GM21381 (cell line): Measurements from ENCODE around the gene MYLK.
"Not testable (repeated sequence)": the region's sequence is repeated elsewhere in the genome, so short reads cannot be mapped to it uniquely, and the experiment has no call there.

Experiments used
- ATAC-seq: cut with Tn5 transposase; IDR thresholded peaks from one replicate; pipeline ENCODE4 v1.9.1; 2021; ENCODE audit warnings: mild to moderate bottlenecking, moderate library complexity; ENCODE audit not compliant: unreplicated experiment

MYLK gene

DNA sequence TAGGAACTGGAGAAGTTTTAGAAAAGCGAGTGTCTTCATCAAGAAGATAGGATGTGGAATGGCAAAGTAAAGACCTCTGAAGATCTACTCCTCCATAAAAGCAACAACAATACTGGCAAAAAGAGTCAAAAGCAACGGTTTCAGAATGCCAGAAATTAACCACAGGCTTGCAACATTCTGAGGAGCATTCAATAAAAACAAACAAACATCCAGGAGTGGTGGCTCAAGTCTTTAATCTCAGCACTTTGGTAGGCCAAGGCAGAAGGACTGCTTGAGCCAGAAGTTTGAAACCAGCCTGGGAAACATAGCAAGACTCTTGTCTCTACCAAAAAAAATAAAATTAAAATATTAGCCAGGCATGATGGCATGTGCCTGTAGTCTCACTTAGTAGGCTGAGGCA lies 156.1 kb downstream of the MYLK start:
- ATAC-seq: no peak

DNA sequence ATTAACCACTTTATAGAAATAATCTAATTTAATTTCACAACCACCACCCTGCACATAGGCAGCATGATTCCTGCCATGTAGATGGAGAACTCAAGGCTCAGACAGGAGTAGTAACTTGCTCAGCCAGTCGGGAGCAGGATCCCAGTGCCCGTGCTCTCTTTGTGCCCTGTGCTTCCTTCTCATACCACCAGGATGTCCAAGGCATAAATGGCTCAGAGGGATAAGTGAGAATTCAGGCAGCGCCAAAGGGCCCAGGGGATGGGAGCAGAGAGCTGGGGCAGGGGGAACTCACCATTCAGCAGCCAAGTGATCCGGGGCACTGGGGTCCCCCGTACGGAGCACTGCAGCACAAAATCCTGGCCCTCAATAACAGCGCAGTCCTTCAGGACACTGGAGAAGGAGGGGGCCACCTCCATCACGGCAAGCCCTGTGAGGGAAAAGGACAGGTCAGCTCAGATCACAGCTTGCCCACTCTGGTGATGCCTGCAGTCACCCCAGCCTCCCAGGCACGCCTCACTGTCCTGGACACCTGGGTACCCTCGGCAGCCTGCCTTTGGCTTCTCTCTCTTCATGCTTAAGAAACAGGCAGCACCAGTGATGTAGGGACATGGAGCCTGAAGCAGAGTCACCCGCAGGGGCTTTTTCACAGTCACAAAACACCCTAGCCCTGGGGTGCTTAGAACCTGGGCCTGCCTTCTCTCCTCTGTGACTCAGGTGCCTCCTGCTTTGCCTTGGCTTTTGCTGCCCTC lies 158.3 kb downstream of the MYLK start:
- ATAC-seq: no peak

DNA sequence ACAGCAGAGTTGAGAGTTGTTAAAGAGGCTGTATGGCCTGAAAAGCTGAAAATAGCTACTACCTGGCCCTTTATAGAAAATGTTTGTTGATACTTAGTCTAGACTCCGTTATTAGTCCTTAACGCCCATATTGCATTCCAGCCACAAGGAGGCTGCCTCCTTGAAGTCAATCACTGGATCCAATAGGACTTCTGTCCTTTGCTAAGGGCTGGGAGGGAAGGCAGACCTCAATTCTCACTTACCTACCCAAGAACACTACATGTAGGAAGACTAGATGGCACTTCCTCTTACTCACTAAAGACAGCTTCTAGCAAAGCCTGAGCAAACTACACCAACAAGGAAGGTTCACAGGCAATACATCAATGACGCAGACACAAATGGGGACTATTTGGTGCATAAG lies 159.8 kb downstream of the MYLK start:
- ATAC-seq: no peak

DNA sequence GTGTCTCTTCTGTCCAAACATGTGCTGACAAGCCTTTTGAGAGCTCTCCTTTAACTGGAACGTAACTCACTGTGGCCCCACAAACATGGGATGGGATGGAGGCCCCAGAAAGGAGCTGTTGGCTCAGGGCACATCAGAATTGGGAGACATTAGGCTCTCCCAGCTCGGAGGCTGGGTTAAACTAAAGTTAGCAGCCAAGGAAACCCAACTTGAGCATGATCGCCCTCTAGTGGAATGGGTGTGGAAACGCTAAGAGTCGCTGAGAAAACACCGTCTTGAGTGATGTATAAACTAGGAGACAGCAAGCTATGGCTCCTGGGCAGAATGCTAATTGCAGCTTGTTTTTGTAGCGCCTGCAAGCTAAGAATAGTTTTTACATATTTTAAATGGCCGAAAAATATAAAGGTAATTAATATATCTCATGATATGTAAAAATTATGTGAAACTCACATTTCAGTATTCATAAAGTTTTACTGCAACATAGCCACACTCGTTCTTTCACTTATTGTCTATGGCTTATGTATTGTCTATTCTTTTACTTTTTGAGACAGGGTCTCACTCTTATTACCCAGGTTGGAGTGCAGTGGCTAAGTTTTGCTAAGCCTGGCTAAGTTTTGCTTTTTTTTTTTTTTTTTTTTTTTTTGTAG lies 160.5 kb downstream of the MYLK start:
- ATAC-seq: no peak

DNA sequence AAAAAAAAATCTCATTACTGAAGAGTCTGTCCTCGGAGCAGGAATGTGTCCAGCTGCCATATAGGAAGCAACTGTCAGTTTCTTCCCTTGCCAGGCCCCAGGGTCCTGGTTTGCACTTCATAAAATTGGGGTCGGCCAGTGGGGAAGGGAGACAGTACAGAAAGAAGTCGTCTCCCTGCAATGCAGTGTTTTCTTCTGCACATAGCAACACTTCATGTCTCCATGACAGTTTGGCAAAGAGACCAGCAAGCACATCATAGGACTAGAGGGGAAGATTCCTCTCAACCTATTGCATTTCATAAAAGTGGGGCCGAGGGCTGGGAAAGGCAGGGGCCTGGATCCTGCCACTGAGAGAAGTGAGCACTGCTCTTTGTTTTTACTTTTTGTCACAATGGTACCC lies 161.1 kb downstream of the MYLK start:
- ATAC-seq: no peak

DNA sequence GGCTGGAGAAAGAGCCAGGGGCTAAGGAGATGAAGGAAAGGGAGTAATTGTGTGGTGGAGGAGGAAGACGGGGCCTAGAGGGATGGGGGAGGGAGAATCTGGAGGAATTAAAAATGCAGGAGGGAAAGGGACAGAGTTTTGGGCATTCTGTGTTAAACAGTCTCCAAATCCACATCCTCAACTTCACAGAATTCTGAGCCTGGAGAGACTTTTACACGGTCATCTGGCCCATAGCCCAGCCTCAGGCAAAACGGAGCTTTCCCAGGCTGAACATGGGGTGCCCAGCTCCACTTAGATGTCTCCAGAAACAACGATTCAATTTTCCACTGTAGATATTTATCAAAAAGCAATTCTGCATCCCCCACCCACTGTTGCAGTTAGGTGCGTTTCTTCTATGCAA lies 161.7 kb downstream of the MYLK start:
- no peak for ATAC-seq

DNA sequence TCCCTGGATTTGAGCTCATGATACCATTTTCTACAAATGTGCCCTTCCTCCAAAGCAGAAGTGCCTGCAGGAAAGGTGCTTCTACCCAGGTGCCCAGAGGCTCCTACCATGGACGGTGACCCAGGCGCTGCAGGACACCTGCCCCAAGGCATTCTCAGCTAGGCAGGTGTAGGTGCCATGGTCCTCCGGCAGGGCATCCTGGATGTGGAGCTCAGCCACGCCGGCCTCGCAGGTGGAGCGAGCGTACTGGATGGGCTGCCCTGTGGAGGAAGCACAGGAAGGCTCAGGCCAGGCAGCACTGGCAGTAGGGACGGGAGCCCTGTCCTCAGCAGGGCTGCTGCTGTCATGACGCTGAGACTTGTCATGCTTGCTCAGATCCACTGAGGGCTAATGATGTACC lies 162.1 kb downstream of the MYLK start:
- no peak for ATAC-seq

DNA sequence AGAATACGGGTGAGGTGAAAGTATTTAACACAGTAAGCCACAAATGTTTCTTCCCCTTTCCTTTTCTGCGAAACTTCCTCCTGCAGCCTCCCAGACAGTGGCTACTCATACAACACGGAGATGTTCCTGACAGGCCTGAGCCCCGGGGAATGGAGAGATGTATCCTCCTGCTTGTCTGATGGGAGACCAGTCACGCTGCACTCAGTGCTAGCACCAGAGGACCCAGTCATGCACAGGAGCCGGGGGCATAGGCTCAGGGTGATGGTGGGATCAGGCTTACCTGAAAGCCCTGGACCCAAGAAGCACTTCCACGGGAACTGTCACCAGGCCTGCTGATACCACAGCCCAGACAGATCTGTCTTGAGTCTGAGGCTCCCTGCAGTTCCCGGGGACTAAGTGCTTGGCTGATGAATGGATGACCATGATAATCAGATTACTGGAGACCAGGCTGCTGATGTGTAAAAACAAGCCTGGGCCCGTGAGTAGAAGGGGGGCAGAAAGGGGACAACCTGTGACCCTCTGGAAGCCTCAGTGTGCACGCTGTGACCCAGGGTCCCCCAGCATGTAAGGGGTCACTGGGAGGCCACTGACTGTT lies 162.9 kb downstream of the MYLK start:
- not testable (repeated sequence) for ATAC-seq

DNA sequence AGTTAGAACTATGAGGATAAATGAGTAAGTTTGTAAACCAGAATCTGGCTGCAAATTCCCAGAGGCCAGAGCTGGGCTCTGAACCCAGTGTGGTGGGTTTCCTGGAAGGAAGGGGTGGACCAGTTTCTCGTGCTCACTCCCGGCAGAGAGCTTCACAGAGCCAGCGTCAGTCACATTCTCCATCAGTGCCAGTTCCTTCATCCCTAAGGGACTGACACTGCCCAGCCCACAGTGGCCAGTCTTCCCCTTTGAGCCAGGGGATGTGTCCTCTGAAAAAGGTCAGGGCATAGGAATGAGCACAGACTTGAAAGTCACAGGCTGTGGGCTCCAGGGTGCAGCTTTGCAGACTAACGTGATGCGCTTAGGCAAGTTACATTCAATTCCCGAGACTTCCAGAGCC lies 163.5 kb downstream of the MYLK start:
- ATAC-seq: no peak

DNA sequence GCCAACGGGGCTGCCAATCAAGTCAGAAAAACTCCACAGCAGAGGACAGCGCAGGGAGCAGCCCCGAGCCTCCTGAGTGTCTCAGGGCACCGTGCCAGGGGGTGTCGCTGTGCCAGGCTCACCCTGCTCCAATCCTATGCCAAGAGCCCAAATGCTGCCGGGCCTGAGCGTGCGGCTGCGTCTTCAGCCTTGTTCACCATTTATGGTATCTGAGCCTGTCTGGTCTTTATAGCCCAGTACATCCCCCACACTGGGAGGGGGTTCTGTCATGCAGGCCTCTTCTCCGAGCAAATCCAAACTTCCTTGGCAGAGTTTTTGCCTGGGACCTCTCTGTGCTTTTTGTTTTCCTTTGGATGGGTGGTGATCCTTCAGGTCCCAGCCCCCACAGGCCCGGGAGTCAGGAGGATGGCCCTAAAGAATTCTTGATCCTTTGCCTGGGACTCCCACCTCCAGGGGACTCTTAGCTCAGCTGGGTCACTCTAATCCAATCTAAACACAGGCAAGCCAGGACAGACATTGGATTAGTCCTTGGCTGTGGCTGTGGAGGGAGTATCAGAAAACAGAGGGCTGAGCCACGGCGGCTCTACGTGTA lies 164.2 kb downstream of the MYLK start:
- no peak for ATAC-seq

DNA sequence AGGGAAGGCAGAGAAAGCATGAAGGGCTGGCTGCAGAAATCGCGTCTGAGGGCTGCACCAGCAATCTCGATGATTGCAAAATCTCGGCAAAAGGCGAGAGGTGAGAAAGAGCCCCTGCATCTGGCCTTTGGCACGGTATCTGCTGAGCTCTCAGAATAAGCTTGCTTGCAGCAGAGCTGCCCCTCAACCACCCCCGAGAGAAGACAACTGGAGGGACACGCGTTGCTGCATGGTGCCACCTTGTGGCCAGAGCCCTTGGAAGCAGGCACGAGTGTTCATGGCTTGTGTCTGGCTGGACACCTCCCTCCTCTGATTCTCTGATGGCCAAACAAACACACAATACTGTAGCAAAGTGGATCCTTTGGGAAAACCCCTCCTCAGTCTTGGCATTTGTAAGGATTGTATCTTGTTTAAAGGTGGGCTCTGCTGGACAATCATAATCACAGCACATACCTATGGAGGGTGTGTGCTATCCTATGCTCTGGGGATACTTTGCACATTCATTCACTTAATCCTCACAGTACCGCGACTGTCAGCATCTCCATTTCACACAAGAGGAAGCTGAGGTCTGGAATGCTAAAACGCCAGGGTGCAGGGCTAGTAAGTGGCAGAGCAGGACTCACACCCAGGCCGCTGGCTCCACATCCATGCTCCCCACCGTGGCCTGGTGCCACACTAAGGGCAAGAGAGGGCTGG lies 164.9 kb downstream of the MYLK start:
- ATAC-seq: not testable (repeated sequence)

DNA sequence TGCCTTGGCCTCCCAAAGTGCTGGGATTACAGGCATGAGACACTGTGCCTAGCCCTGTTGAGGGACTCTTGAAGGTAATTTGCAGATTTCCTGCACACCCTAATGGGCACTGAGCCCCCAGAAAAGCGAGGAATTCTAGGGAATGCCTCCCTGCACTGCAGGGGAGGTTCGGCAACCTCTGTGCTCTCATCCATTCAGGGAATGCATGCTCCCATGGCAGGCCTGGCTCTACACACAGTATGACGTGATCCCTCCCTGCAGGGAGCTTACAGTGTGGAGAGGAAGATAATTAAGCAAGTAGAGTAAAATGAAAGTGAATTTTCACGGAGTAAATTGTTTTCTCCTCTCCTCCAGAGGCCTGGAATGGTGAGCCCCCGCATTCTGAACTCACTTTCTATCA lies 166.0 kb downstream of the MYLK start:
- no peak for ATAC-seq

DNA sequence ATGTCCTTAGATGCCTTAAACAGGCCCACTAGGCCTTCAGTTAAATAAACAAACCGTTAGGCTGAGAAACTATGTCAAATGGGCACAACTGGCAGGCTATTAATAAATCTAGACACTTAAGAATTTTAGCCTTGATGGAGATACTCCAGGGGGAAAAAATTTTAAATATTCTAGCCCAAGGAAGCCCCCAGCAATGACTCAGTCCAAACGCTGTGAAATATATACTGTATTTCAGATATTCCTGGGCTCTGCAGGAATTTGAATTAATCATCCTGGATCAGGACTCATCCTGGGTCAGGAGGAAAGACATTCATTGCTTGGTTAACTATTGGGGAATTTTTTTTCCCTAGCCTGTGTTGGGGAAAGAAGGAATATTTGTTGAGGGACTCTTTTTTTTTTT lies 166.7 kb downstream of the MYLK start:
- not testable (repeated sequence) for ATAC-seq

DNA sequence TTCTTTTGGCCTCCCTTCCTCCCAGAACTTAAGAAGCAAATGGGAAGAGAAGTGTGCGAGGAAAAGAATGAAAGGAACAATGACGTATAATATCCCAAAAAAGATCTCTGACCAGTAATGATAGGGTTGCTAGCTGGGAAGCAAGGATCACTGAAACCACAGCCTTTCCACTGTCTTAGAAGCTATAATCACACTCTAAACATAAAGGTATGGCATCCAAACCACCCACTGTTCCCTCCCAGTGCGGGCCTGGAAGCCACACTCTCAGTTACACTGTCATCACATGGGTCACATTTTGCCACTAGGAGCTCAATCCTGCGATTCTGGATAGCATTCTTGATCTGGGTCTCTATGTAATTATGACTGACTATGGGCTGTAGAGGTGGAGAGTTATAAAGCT lies 167.7 kb downstream of the MYLK start:
- no peak for ATAC-seq

DNA sequence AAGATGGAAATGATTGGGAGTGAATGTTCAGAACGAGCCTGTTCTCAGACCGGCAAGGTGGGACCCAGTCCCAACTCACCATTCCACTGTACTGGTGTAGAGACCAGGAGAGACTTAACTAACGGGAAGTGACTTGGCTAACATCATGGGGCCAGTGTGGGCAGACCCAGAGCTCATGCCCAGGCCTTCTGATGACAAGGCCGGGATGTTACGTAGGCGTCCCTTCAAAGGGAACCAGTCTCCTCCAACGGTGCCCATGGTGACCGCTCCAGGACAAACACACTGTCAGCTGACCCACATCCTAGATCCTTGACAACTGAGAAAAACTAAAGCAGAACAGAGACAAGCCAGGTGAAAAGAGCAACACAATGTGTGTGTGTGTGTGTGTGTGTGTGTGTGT lies 170.9 kb downstream of the MYLK start:
- ATAC-seq: no peak

DNA sequence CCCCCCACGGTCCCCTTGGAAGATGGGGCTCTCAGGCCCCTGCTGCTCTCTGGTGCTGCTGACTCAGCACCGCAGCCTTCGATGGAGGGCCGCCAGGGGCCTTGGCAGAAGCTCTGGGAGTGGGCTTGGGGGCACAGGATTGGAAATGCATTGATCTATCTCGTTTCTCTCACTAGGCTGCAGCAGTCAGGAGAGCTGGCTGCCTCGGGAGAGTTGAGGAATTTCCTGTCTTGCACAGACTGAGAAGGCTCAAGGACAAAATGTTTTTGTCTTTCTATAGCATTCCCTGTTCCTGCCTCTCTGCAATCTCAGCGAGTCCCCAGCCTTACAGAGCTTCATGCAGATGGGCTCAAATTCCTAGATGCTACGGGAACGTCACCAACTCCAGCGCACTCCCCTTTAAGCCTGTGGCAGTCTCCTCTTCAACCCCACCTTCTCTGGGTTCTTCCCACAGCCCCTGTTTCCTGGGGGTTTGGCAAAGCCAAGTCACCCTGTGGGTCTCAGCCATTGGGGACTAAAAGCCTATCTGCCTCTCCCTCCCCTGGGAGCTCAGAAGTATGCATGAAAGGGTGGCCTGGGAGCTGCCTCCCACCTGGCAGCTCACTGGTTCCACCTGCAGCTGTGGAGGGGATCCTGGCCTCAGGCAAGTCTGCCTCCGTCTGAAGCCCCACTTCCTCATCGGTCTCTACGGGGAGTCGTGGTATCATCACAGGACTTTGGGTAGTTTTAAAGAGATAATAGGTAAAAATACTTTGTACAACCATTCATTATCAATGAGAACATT lies 171.9 kb downstream of the MYLK start:
- ATAC-seq: no peak

DNA sequence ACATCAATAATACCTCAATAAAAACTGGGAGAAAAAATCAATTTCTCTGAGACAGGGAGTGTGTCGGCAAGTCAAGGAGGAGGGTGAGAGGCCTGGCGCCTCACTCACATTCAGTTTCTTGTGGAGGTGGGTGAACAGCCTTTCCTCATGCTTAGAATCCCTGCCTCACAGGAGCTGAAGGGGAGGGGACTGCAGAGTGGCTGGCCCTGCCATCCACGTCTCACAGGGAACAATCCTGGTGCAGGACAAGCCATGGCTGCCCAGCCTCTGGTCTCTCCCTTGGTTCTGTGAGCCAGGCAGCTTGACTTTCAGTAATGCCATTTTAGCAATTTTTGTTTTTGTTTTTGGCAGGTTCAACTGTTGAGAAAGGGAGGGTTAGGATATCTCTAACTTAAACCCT lies 172.8 kb downstream of the MYLK start:
- no peak for ATAC-seq

DNA sequence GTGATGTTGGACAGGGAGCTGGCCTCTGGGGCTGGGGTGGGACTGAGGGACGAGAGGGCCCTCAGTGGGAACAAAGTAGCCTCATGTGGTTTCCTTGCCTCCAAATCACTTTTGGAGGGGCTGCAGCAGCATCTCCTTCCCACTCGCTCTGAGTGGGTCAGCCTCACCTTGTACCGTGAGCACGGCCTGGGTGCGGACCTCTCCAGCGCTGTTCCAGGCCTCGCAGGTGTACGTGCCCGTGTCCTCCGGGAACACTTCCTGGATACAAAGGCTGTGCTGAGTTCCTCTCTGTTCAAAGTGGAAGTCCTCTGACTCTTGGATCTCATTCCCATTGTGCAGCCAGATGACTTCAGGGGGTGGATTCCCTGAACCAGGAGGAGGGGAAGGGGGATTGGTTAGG lies 175.6 kb downstream of the MYLK start:
- ATAC-seq: no peak

DNA sequence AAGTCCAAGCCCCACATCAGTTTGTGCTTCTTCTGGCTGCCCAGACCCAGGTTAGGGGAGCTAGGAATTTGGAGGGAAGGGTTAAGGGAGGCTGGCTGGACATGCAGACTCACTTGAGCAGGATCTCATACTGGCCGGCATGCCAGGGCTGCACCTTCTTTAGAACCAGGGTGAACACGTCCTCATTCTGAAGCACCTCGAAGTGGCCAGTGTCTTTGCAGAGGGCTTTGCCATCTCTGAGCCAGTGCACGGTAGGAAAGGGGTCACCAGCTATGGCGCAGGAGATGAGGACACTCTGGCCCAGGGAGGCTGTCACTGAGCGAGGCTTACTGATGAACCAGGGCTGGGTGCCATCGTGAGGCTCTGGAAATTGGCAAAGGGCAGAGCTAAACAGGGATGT lies 176.5 kb downstream of the MYLK start:
- ATAC-seq: not testable (repeated sequence)

DNA sequence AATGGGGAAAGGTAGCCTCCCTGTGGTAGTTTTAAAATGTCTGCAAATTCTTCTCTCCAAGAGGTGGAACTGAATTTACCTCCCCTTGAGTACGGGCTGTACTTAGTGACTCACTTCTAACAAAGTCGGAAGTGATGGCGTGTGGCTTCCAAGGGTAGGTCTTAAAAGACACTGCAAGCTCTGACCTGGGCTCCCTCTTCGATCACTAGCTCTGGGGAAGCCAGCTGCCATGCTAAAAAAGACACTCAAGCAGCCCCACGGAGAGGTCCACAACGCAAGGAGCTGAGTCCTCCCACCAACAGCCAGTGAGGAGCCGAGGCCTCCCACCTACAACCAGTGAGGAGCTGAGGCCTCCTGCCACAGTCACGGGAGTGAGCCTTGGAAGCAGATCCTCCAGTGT lies 177.3 kb downstream of the MYLK start:
- ATAC-seq: no peak
